HG03139 (cell line): Measurements from ENCODE around the gene ULK2.

Experiments
- ATAC-seq: cut with Tn5 transposase; IDR thresholded peaks from one replicate; pipeline ENCODE4 v1.9.1; 2021; ENCODE audit not compliant: unreplicated experiment

The ULK2 gene

GRCh38 chr17:19747829-19748806, 119.6 kb downstream of the ULK2 start, which contains the start of gene ALDH3A1:
ALDH3A1 (minus strand) TSS chr17:19748298; CDS start chr17:19745129, 3,169 bp downstream.
- ATAC-seq = no peak

GRCh38 chr17:19747159-19747719, 120.5 kb downstream of the ULK2 start:
- ATAC-seq = no peak

- no peak for ATAC-seq
These were observed 121.2 kb downstream of the ULK2 start for GRCh38 chr17:19746517-19746916.

DNA sequence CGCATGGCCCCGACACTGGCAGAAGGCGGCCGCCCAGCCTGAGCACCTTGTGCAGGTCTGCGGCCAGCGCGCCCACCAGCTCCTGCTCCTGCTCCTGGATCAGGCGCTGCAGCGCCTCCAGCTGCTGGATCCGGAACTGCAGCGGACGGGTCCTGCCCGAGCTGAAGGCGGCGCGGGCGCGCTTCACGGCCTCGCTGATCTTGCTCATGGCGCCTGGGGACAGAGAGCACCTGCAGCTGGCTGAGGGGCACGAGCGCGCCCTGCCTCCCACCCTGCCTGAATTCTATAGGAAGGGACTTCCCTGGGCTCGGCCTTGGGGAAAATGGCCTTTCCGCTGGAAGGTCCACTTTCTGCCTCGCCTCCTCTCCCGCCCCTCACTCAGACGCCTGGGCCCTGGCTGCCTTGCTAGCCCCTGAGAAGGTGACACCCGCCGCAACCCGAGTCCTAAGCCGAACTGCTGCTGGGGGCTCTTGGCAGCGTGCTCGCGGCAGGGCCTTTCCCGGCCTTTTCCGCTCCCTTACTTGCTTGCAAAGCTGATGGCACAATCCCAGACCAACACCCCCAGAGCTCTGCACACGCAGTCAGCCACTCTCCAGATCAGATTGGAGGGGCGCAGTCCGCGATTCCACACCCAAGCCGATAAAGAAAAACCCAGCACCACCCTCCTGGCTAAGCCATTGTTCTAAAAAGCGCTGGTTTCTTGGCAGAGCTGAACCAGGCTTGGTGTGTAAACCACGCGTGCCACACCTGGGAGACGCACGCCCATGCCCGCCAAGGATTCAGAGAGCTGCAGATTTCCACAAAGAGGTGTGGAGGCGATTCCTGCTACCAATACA, 122.6 kb downstream of the ULK2 start:
- no peak for ATAC-seq

DNA sequence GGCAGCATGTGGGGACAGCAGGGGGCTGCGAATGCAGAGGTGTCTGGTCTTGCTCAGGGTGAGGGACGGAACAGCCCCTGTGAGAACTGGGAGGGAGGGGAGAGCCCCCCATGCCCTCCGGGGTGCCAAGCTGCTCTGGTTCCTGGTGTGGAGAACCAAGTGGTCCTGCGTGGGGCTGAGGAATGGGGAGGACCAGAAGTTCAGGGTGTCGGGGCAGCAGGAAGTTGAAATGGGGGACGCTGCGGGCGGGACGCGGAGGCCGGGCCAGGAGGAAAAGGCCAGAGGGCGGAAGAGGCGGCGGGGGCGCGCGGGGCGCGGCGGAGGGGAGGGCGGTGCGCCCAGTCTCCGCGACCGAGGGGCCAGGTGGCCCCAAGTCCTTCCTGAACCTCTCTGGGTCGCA, 123.2 kb downstream of the ULK2 start:
- no peak for ATAC-seq

DNA sequence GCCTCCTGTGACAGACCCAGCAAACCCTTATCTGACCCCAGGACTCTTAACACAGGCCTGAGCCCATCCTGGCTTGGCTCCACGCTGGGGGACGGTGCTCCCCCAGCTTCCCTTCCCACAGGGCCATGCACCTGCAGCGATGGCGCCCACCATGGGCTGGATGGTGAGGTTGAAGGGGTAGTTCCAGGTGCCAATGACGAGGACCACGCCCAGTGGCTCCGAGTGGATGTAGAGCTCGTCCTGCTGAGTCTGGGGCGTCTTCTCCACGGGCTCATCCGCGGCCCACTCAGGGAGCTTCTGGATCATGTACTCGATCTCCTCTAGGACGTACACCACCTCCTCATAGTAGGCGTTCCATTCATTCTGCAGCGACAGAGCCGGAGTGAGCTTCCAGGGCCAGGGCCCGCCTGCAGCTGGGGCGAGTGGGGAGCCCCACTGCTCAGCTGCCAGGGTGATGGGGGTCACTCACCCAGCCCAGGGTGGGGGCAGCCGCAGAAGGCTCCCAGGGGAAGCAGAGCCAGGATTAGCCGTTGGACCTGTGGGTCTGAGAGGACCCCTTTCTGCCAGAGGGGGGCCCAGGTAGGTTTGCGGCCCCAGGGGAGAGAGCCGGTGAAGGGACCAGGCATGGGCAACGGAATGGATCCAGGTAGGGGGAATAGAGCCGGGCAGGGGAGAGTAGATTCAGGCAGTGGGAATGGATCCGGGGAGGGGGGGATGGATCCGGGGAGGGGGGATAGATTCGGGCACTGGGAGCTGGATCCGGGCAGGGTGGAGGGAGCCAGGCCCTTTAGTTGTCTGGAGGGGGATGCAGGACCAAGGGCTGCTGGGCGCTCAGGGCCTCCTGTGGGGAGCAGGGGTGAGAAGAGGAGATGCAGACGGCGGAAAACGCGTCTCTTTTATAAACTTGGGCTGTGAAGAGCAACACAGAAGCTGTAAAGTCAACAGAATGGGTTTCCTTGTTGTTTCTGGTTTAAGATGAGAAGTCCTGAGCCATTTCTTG, 124.3 kb downstream of the ULK2 start:
- no peak for ATAC-seq

DNA sequence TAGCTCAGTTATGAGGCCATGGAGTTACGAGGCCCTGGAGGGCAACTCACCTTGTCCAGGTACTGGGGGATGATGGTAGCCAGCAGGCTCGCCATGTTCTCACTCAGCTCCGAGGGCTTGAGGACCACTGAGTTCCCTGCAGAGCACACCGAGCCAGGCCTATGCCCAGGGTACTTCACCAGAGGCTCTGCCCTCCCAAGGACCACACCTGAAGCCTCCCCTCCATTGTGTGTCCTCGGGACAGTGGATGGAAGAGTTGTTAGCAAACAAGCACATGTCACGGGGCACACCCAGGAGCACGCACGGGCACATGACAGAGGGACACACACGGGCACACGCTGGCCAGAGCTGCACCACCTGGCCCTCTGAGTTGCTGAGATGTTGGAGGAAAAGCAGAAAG, 125.2 kb downstream of the ULK2 start:
- no peak for ATAC-seq

GRCh38 chr17:19741832-19742457, 125.8 kb downstream of the ULK2 start:
- no peak for ATAC-seq

- no peak for ATAC-seq
These were observed 126.8 kb downstream of the ULK2 start for GRCh38 chr17:19740933-19741332.

- ATAC-seq = no peak
These were observed 128.2 kb downstream of the ULK2 start for GRCh38 chr17:19739241-19740201.

- ATAC-seq = no peak
These were observed 129.0 kb downstream of the ULK2 start for GRCh38 chr17:19738757-19739156.

GRCh38 chr17:19738073-19738449, 129.7 kb downstream of the ULK2 start:
- no peak for ATAC-seq

DNA sequence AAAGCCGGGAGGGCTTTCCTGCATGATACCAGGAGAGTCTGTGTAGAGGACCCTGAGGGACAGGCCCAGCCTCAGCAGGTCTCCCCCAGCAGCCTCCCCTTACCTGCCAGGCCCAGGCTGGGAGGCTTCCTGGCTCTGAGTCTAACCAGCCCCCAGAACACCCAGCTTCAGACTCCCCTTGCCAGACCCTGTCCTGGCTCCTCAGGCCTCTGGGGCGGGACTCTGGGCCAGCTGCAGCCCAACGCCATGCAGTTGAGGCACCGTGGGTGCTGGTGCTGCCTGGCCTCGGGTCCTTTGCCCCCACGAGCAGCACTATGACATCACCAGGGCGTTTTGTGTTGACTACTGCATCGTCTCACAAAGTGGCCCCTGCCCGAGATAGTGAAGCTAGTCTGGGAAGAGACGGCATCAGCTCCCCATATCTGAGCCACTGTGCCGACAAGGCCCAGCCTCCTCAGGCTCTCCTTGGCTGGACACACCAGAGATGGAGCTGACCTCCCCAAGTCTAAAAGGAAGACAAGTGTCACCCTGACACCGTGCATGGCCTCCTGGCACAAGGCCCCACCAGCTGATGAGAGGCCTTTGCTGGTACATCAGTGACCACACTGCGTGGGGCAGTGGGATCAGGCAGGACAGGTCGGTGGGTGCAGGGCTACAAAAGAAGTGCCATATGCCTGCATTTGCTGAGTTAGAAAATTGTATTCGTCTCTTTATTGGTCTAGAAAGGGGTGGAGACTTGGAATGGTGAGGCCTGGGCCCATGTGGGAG, 130.2 kb downstream of the ULK2 start:
- no peak for ATAC-seq

- ATAC-seq = no peak
These were observed 131.7 kb downstream of the ULK2 start for GRCh38 chr17:19736071-19736470.

GRCh38 chr17:19733953-19734526, 133.7 kb downstream of the ULK2 start:
- no peak for ATAC-seq

- no peak for ATAC-seq
These were observed 136.1 kb downstream of the ULK2 start for GRCh38 chr17:19731626-19732025.

GRCh38 chr17:19730843-19731242, 136.9 kb downstream of the ULK2 start:
- no peak for ATAC-seq

DNA sequence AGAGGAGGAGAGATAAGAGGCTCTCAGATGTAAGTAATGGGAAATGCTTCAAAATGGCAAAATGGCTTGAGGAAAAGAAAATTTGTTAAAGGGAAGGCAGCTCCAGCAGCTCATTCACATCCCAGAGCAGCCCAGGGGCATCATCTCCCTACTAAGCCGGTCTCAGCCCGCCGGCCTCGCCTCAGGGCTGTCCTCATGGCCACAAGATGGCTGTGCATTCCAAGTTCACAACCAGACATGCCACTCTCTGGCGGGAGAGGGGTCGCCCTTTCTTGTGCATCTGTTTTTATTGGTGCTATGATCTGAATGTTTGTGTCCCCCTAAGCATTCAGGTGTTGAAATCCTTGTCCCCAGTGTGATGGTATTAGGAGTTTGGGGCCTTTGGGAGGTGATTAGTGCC, 137.8 kb downstream of the ULK2 start:
- no peak for ATAC-seq
